Measurements from ENCODE around the gene SP9.
"Not testable (repeated sequence)": the region's sequence is repeated elsewhere in the genome, so short reads cannot be mapped to it uniquely, and the experiment has no call there.

Gene SP9

DNA sequence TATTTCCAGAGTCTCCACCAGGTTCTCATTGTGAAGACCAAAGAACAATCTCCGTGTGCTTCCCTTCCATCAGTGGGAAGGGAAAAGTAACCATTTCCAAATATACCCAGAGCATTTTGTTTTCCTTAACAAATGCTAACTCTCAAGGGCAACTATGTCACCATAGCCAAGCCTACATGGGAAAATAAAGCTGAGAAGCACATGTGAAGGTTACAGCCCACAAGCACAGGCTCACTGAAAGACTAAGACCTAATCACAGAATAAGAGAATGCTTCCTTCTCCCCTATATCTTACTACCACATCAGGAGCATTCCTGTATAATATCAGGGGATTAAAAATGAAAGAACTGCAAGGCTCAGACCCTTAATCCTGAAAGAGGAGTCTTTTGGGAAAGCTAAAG, 28.2 kb downstream of the SP9 start:
- no peaks in the 10 kb centered on the region for H3K4me1 Mint-ChIP-seq
- H3K4me3 Mint-ChIP-seq: no peak overlapping the region
- ATAC-seq: no peak

DNA sequence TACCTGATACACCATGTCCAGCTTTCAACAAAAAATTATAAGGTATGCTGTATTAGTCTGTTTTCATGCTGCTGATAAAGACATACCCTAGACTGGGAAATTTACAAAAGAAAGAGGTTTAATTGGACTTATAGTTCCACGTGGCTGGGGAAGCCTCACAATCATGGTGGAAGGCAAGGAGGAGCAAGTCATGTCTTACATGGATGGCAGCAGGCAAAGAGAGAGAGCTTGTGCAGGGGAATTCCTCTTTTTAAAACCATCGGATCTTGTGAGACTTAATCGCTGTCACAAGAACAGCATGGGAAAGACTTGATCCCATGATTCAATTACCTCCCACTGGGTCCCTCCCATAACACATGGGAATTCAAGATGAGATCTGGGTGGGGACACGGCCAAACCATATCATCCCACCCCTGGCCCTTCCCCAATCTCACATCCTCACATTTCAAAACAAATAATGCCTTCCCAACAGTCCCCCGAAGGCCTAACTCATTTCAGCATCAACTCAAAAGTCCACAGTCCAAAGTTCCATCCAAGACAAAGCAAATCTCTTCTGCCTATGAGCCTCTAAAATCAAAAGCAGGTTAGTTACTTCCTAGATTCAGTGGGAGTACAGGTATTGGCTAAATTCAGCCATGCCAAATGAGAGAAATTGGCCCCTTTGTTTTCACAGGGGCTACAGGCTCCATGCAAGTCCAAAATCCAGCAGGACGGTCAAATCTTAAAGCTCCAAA, 28.9 kb downstream of the SP9 start:
- H3K4me3 Mint-ChIP-seq, H3K27ac Mint-ChIP-seq, DNase-seq, ATAC-seq, H3K4me1 Mint-ChIP-seq, H3K27me3 Mint-ChIP-seq: not testable (repeated sequence)
- H3K9me3 Mint-ChIP-seq: peaks cover 19 to 32% of the 10 kb centered on the region in 2 donors

More for the DNA sequence above, 28.2 kb downstream of the SP9 start:
- Mint-ChIP-seq H3K27ac (no peak overlapping the region), H3K9me3 (peaks cover 19 to 32% of the 10 kb centered on the region in 2 donors), H3K27me3 (no peaks in the 10 kb centered on the region)
- no peak for DNase-seq

DNA sequence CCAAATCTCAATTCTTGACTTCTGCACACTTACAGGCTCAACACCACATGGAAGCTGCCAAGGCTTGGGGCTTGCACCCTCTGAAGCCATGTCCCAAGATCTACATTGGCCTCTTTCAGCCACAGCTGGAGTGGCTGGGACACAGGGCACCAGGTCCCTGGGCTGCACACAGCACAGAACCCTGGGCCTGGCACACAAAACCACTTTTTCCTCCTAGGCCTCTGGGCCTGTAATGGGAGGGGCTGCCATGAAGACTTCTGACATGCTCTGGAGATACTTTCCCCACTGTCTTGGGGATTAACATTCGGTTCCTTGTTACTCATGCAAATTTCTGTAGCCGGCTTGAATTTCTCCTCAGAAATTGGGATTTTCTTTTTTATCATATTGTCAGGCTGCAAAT, 29.9 kb downstream of the SP9 start:
- Mint-ChIP-seq H3K27ac (no peak overlapping the region), H3K27me3 (no peaks in the 10 kb centered on the region), H3K4me1 (no peaks in the 10 kb centered on the region), H3K4me3 (no peak overlapping the region), H3K9me3 (peaks cover 19 to 32% of the 10 kb centered on the region in 2 donors)
- no peak for DNase-seq
- no peak for ATAC-seq

DNA sequence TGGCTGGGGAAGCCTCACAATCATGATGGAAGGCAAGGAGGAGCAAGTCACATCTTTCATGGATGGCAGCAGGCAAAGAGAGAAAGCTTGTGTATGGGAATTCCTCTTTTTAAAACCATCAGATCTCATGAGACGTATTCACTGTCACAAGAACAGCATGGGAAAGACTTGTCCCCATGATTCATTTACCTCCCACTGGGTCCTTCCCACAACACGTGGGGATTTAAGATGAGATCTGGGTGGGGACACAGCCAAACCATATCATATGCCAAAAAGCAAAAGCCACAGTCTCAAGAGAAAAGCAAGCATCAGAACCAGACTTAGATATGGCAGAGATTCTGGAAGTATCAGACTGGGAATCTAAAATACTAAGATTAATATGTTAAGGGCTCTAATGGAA, 30.8 kb downstream of the SP9 start:
- no peaks in the 10 kb centered on the region for H3K27me3 Mint-ChIP-seq
- DNase-seq (no peak), ATAC-seq (no peak)
- no peak overlapping the region for H3K4me3 Mint-ChIP-seq
- H3K4me1 Mint-ChIP-seq: no peaks in the 10 kb centered on the region
- no peak overlapping the region for H3K27ac Mint-ChIP-seq
- peaks cover 19 to 32% of the 10 kb centered on the region in 2 donors for H3K9me3 Mint-ChIP-seq

DNA sequence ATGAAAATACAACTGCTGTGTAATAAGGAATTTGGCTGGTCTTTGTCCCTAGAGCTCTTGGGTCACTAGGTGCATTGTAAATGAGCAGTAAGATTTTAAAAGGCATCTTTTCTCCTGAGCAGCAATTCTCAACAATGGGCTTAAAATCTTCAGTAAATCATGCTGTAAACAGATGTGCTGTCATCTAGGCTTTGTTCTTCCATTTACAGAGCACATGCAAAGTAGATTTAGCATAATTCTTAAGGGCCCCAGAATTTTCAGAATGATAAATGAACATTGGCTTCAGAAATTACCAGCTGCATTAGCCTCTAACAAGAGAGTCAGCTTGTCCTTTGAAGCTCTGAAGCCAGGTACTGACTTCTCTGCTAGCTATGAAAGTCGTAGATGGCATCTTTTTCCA, 33.9 kb downstream of the SP9 start:
- no peaks in the 10 kb centered on the region for H3K4me1 Mint-ChIP-seq

DNA sequence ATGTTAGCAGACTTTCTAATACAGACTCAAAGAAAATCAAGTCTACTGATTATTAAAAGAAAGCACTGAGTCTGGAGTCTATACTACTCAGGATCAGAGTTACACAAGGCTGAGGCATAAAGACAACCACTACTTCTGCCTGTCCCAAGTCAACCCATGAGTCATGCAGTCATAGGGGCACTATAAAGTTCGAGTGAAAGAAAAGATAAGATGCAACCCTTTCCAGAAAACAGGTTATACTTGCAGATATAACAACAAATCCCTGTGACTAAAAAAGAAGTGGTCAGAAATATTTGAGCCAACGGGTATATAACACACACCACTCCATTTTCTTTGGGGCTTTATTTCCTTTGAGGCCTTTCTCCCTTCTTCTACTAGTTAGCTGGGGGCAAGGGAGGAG, 42.2 kb downstream of the SP9 start:
- no peaks in the 10 kb centered on the region for H3K9me3 Mint-ChIP-seq
- DNase-seq (no peak), ATAC-seq (no peak)
- H3K27ac Mint-ChIP-seq: no peak overlapping the region
- H3K27me3 Mint-ChIP-seq: no peaks in the 10 kb centered on the region
- no peaks in the 10 kb centered on the region for H3K4me1 Mint-ChIP-seq
- H3K4me3 Mint-ChIP-seq: no peak overlapping the region

More for the DNA sequence above, 33.9 kb downstream of the SP9 start:
- no peak overlapping the region for H3K27ac Mint-ChIP-seq
- no peak for DNase-seq
- no peaks in the 10 kb centered on the region for H3K27me3 Mint-ChIP-seq
- peaks cover 11 to 26% of the 10 kb centered on the region in 2 donors for H3K9me3 Mint-ChIP-seq
- no peak for ATAC-seq
- H3K4me3 Mint-ChIP-seq: no peak overlapping the region

DNA sequence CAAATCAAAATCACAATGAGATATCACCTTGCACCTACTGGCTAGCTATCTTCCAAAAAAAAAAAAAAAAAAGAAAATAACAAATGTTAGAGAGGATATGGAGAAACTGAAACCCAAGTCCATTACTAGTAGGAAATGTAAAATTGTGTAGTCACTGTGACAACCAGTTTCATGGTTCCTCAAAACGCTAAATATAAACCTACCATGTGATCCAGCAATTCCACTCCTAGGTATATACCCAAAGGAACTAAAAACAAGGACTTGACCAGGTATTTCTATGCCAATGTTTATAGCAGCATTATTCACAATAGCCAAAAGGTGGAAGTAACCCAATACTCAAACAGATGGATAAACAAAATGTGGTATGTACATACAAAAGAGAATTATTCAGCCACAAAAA, 49.0 kb downstream of the SP9 start:
- Mint-ChIP-seq H3K4me1 (peaks cover 5% of the 10 kb centered on the region), H3K27ac (no peak overlapping the region)

DNA sequence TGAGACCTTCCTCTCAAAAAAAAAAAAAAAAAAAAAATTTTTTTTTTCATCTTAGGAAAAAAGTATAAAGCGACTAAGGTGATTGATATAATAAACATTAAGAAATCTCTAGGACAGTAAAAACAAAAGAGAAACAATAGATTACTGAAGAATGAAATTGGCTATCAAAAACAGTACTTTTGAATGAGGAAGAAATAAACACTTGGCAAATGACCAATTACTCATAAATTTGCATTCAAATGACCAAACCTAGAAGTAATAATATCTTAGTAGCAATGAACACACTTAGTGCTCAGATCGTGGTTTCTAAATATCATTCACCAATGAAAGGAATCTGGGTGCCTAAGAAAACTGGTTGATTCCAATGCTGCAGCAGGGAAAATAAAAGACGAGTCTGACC, 50.4 kb downstream of the SP9 start:
- no peaks in the 10 kb centered on the region for H3K27me3 Mint-ChIP-seq
- DNase-seq: no peak
- no peak for ATAC-seq
- H3K4me1 Mint-ChIP-seq: peaks cover 11% of the 10 kb centered on the region
- H3K27ac Mint-ChIP-seq: no peak overlapping the region
- peaks cover 7% of the 10 kb centered on the region in 2 donors for H3K9me3 Mint-ChIP-seq
- no peak overlapping the region for H3K4me3 Mint-ChIP-seq

More for the DNA sequence above, 49.0 kb downstream of the SP9 start:
- Mint-ChIP-seq H3K9me3 (peaks cover 2% of the 10 kb centered on the region in 2 donors), H3K27me3 (no peaks in the 10 kb centered on the region), H3K4me3 (no peak overlapping the region)
- ATAC-seq: no peak
- DNase-seq: no peak
